Parathyroid adenoma (tissue), 2 donors: Measurements from ENCODE around the gene LAMB3.

Source experiments
- H2AFZ ChIP-seq: fragments of 300-600 bp; sonication (generic); one replicate; pipeline ENCODE4 v1.7.0; 2017; ENCODE audit warnings: antibody characterized with exemption, mild to moderate bottlenecking
- H3K27ac ChIP-seq: fragments of 300-600 bp; sonication (generic); one replicate; pipeline ENCODE4 v1.7.0; 2017
- H3K27me3 ChIP-seq: fragments of 300-600 bp; sonication (generic); one replicate; pipeline ENCODE4 v1.7.0; 2017; ENCODE audit warnings: low read length; ENCODE audit not compliant: control insufficient read depth, insufficient read depth
- H3K36me3 ChIP-seq: fragments of 300-600 bp; sonication (generic); one replicate; pipeline ENCODE4 v1.7.0; 2017; ENCODE audit warnings: low read length; ENCODE audit not compliant: control insufficient read depth, insufficient read depth
- H3K4me1 ChIP-seq: fragments of 300-600 bp; sonication (generic); one replicate; pipeline ENCODE4 v1.7.0; 2017; ENCODE audit warnings: control low read depth
- H3K4me2 ChIP-seq: fragments of 300-600 bp; sonication (generic); one replicate; pipeline ENCODE4 v1.7.0; 2017; ENCODE audit warnings: low read length
- H3K4me3 ChIP-seq: fragments of 300-600 bp; sonication (generic); one replicate; pipeline ENCODE4 v1.7.0; 2017; ENCODE audit warnings: low read depth, low read length
- H3K79me2 ChIP-seq: fragments of 300-600 bp; sonication (generic); one replicate; pipeline ENCODE4 v1.7.0; 2017; ENCODE audit warnings: control low read depth
- H3K9ac ChIP-seq: fragments of 300-600 bp; sonication (generic); one replicate; pipeline ENCODE4 v1.7.0; 2017; ENCODE audit warnings: mild to moderate bottlenecking
- H3K9me3 ChIP-seq: fragments of 300-600 bp; sonication (generic); one replicate; pipeline ENCODE4 v1.7.0; 2017; ENCODE audit warnings: low read length; ENCODE audit not compliant: control insufficient read depth
- TF ChIP-seq, protein P1 (sequence below): fragments of 300-600 bp; sonication (generic); IDR thresholded peaks from one replicate; pipeline ENCODE4 v1.7.0; 2017; ENCODE audit warnings: antibody characterized with exemption, mild to moderate bottlenecking
- donor health status: primary hyperparathyroidism.

The LAMB3 gene

DNA sequence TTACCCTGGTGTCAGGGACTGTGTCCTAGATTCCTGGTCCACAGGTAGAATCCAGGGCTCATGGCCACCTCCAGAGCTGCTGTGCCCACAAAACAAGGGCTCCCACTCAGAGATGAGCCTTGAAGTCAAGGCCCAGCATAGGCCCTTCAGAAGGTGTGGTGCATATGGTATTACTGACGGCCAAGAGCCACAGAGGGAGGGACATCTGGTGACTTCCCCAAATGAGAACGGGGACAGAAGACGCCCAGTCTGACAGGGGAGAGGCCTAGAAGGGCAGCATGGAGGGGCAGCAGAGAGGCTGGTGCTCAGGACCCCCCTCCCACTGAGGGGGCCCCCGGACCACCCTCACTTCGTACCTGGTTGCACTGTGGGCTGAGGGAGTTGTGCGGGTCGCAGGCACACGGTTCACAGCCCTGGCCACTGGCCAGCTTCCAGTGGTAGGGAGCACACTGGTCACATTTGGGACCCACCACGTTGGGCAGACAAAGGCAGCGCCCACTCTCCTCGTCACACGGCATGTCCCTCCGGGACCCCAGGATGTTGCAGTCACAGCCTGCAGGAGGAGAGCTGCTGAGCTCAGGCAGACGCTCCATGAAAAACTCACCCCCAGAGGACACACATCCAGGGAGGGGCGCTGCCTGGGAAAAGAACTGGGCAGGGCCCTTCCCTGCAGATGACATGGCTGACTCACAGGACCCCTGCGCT lies 25.0 kb downstream of the LAMB3 start:
- Histone ChIP-seq H3K9ac (no peak overlapping the region), H3K36me3 (no peaks in the 10 kb centered on the region), H3K79me2 (no peaks in the 10 kb centered on the region), H3K9me3 (no peaks in the 10 kb centered on the region), H3K4me3 (no peak overlapping the region), H2AFZ (no peak overlapping the region), H3K27ac (no peak overlapping the region), H3K4me1 (no peaks in the 10 kb centered on the region), H3K4me2 (no peak overlapping the region), H3K27me3 (no peaks in the 10 kb centered on the region)
- TF ChIP-seq, protein P1, sequence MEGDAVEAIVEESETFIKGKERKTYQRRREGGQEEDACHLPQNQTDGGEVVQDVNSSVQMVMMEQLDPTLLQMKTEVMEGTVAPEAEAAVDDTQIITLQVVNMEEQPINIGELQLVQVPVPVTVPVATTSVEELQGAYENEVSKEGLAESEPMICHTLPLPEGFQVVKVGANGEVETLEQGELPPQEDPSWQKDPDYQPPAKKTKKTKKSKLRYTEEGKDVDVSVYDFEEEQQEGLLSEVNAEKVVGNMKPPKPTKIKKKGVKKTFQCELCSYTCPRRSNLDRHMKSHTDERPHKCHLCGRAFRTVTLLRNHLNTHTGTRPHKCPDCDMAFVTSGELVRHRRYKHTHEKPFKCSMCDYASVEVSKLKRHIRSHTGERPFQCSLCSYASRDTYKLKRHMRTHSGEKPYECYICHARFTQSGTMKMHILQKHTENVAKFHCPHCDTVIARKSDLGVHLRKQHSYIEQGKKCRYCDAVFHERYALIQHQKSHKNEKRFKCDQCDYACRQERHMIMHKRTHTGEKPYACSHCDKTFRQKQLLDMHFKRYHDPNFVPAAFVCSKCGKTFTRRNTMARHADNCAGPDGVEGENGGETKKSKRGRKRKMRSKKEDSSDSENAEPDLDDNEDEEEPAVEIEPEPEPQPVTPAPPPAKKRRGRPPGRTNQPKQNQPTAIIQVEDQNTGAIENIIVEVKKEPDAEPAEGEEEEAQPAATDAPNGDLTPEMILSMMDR, result no peak

DNA sequence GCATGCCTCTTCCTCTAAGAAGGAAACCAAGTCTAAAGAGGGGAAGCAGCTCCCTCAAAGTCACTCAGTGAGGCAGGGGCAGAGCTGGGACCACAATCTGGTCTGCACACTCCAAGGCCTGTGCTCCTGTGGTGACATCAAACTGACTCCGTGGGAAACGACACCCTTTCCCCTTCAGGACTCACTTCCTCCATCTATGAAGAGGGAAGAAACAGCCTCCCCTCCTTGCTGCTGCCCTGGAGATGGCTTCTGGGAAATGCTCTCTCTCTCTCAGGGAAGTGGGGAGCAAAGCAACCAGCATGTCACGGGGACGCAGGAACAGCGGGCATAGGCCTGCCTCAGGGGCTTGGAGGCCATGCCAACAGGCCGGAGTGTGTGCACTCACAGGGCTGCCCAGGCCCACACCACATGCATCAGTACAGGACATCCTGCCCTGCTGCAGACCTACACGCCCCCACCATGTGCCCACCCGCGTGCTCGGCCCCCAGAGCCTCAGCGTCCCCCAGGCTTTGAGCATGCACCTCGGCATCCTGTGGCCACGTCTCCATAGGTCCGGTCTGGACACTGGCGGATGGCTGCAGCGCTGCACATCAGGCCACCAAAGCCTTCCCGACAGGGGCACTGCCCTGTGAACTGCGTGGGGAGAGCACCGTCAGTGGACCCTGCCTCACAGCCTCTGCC lies 25.7 kb downstream of the LAMB3 start:
- H3K27me3 ChIP-seq, result no peaks in the 10 kb centered on the region
- no peak overlapping the region for H2AFZ ChIP-seq
- no peaks in the 10 kb centered on the region for H3K36me3 ChIP-seq
- TF ChIP-seq, protein P1, result no peak
- no peaks in the 10 kb centered on the region for H3K4me1 ChIP-seq
- H3K4me3 ChIP-seq, result no peak overlapping the region
- no peak overlapping the region for H3K9ac ChIP-seq
- no peak overlapping the region for H3K27ac ChIP-seq
- H3K79me2 ChIP-seq, result no peaks in the 10 kb centered on the region
- no peaks in the 10 kb centered on the region for H3K9me3 ChIP-seq
- no peak overlapping the region for H3K4me2 ChIP-seq

DNA sequence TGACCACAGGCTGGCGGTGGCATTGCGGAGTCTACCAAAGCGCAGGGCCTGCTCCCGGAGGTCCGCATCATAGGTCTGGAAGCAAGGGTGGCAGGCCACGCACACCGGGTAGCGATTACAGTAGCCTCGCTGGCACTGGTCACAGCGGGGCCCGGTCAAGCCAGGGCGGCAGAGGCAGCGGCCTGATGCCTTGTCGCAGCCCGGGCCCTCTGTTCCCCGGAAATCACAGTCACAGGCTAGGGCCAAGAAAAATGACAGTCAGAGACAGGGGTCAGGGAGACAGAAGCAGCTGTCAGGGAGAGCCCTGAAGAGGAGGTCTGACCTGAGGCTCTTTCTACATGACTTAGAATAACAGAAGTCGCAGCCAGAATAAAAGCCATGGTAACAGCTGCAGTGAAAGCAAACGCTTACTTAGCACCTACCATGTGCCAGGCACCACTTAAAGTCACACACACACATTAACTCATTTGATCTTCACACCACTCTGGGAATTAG lies 26.4 kb downstream of the LAMB3 start:
- H3K4me3 ChIP-seq, result no peak overlapping the region
- no peaks in the 10 kb centered on the region for H3K9me3 ChIP-seq
- no peaks in the 10 kb centered on the region for H3K79me2 ChIP-seq
- no peak overlapping the region for H3K27ac ChIP-seq
- no peaks in the 10 kb centered on the region for H3K27me3 ChIP-seq
- no peak overlapping the region for H2AFZ ChIP-seq
- TF ChIP-seq, protein P1, result no peak
- H3K9ac ChIP-seq, result no peak overlapping the region
- no peaks in the 10 kb centered on the region for H3K36me3 ChIP-seq
- no peaks in the 10 kb centered on the region for H3K4me1 ChIP-seq
- no peak overlapping the region for H3K4me2 ChIP-seq

DNA sequence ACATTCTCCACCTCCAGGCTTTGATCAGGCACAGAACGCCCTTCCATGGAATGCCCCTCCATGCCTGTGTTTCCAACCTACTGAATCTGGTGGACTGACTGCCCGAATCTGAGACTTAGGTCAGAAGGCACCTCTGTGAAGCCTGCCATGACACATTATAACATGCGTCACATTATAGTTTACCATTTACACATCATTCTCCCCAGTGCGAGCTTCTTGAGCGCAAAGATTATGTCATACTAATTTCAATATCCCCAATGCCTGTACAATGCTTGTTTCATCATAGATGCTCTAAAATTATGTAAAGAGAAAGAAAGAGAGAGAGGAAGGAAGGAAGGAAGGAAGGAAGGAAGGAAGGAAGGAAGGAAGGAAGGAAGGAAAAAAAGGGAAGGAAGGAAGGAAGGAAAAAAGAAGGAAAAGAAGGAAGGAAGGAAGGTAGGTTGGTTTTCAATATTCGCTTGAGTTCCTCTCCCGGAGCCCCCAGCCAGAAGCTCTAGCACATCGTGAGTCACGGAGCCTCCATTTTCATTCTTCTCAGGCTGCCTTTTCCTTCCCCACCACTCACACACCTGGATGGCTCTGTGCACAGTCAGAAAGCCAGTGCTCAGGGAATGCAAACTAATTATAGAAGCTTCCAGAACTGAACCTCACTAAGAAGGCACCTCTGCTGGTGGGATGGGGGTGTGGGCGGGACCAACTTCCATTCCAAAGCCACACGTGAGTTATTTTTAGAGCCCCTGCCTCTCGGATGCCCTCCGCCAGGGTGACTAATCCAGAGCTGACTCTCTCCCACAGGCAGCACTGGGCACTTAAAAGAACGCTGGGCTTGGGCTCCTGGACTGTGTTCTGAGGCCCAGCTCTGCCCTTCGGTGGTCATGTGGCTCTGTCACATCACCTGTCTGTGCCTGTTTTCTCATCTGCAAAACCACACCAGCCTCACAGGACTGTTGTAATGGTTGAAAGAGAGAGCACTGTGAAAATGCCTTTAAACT lies 27.4 kb downstream of the LAMB3 start:
- Histone ChIP-seq H3K4me2 (no peak overlapping the region), H3K4me1 (no peaks in the 10 kb centered on the region), H3K9me3 (no peaks in the 10 kb centered on the region), H3K27me3 (no peaks in the 10 kb centered on the region), H2AFZ (no peak overlapping the region), H3K36me3 (no peaks in the 10 kb centered on the region), H3K9ac (no peak overlapping the region), H3K79me2 (no peaks in the 10 kb centered on the region), H3K27ac (no peak overlapping the region), H3K4me3 (no peak overlapping the region)
- TF ChIP-seq, protein P1, result no peak
